Neutrophil (primary cell): ENCODE measurements around the gene CALML4.
A peak's percentile ranks its signal among the peaks of the same experiment; 100 is the strongest.
"Not testable (repeated sequence)": the region's sequence is repeated elsewhere in the genome, so short reads cannot be mapped to it uniquely, and the experiment has no call there.

Experiments used
- H3K27ac ChIP-seq: fragments of 200-600 bp; sonication (generic); 2 replicates; pipeline ENCODE4 v1.5.1; 2016; ENCODE audit warnings: mild to moderate bottlenecking, moderate library complexity
- H3K27me3 ChIP-seq: fragments of 200-600 bp; sonication (generic); 2 replicates; pipeline ENCODE4 v1.6.0; 2016; ENCODE audit warnings: mild to moderate bottlenecking
- H3K36me3 ChIP-seq: fragments of 200-600 bp; sonication (generic); 2 replicates; pipeline ENCODE4 v1.5.1; 2017
- H3K4me1 ChIP-seq, 2 experiments: fragments of 200-600 bp in 1 of 2; sonication (generic) in 1 of 2; 1 replicate in 1 of 2; 2 replicates in 1 of 2; pipeline versions ENCODE4 v1.5.1 to v1.6.1; 2013 to 2016; ENCODE audit warnings: low read depth in 1 of 2, low read length in 1 of 2, mild to moderate bottlenecking in 1 of 2, moderate library complexity in 1 of 2; ENCODE audit not compliant: control insufficient read depth in 1 of 2, insufficient read depth in 1 of 2
- H3K4me3 ChIP-seq, 2 experiments: fragments of 200-600 bp in 1 of 2; sonication (generic) in 1 of 2; 1 replicate in 1 of 2; 2 replicates in 1 of 2; pipeline ENCODE4 v1.5.1; 2013 to 2016; ENCODE audit warnings: low read depth in 1 of 2, low read length in 1 of 2, mild to moderate bottlenecking in 1 of 2, moderate library complexity in 1 of 2
- H3K9me3 ChIP-seq: fragments of 200-600 bp; sonication (generic); 2 replicates; pipeline ENCODE4 v1.5.1; 2016
- TF ChIP-seq, protein P1 (sequence below): fragments of 200-600 bp; sonication (generic); IDR thresholded peaks from 2 replicates; pipeline ENCODE4 v1.5.1; 2016; ENCODE audit warnings: antibody characterized with exemption

Gene CALML4

DNA sequence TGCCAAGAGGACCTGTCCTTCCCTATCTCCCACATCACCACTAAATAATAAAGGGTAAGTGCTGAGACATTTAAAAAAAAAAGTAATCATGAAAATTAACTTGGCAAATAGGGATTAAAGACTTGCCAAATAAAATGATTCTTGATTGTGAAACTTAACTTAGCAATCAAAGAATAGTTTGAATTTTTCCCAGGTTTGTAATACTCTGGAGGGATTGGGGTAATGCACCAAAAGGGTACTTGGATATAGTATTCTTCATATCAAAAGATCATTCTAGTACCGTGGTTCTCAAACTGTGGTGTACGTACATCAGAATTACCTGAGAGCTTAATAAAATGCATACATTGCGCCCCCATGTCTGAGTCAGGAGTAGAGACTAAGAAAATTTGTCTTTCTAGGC is 28.5 kb downstream of the CALML4 start:
- H3K27me3 ChIP-seq = no peaks in the 10 kb centered on the region
- H3K4me1 ChIP-seq = no peaks in the 10 kb centered on the region
- no peak overlapping the region for H3K27ac ChIP-seq
- peaks cover 87% of the 10 kb centered on the region for H3K36me3 ChIP-seq
- TF ChIP-seq, protein P1, sequence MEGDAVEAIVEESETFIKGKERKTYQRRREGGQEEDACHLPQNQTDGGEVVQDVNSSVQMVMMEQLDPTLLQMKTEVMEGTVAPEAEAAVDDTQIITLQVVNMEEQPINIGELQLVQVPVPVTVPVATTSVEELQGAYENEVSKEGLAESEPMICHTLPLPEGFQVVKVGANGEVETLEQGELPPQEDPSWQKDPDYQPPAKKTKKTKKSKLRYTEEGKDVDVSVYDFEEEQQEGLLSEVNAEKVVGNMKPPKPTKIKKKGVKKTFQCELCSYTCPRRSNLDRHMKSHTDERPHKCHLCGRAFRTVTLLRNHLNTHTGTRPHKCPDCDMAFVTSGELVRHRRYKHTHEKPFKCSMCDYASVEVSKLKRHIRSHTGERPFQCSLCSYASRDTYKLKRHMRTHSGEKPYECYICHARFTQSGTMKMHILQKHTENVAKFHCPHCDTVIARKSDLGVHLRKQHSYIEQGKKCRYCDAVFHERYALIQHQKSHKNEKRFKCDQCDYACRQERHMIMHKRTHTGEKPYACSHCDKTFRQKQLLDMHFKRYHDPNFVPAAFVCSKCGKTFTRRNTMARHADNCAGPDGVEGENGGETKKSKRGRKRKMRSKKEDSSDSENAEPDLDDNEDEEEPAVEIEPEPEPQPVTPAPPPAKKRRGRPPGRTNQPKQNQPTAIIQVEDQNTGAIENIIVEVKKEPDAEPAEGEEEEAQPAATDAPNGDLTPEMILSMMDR = no peak
- H3K4me3 ChIP-seq = no peak overlapping the region
- H3K9me3 ChIP-seq = no peaks in the 10 kb centered on the region

DNA sequence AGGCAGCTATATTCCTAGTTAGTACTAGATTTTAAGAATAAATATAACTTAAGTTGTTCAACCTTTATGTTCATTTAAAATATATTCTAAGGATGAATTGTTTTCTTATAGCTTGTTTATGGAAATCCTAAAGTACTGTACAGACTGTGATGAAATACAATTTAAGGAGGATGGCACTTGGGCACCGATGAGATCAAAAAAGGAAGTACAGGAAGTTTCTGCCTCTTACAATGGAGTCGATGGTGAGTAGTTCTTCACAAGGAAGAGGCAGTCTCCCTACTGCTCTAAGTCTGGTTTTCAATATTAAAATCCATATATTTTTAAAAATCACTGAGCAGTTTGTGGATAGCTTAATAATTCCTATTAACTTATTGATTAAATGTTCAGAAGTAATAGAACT is 29.6 kb downstream of the CALML4 start:
- H3K4me1 ChIP-seq = no peaks in the 10 kb centered on the region
- H3K27ac ChIP-seq = peak overlapping the region; percentile 48
- H3K27me3 ChIP-seq = no peaks in the 10 kb centered on the region
- TF ChIP-seq, protein P1 = no peak
- peaks cover 79% of the 10 kb centered on the region for H3K36me3 ChIP-seq
- H3K9me3 ChIP-seq = no peaks in the 10 kb centered on the region
- H3K4me3 ChIP-seq = no peak overlapping the region

- Histone ChIP-seq H3K27ac (no peak overlapping the region), H3K27me3 (no peaks in the 10 kb centered on the region), H3K4me1 (no peaks in the 10 kb centered on the region), H3K9me3 (no peaks in the 10 kb centered on the region), H3K36me3 (peaks cover 83% of the 10 kb centered on the region), H3K4me3 (no peak overlapping the region)
- TF ChIP-seq, protein P1 = no peak
Observed at GRCh38 chr15:68173119-68173518, 32.0 kb downstream of the CALML4 start.

GRCh38 chr15:68172037-68172436 is 33.1 kb downstream of the CALML4 start:
- peaks cover 80% of the 10 kb centered on the region for H3K36me3 ChIP-seq
- not testable (repeated sequence) for H3K9me3 ChIP-seq, H3K4me3 ChIP-seq, H3K27me3 ChIP-seq, H3K4me1 ChIP-seq, H3K27ac ChIP-seq

GRCh38 chr15:68166847-68167246 is 38.3 kb downstream of the CALML4 start:
- Histone ChIP-seq H3K9me3 (no peaks in the 10 kb centered on the region), H3K4me3 (no peak overlapping the region), H3K27ac (no peak overlapping the region), H3K36me3 (peaks cover 74% of the 10 kb centered on the region), H3K4me1 (no peaks in the 10 kb centered on the region), H3K27me3 (no peaks in the 10 kb centered on the region)
- TF ChIP-seq, protein P1 = no peak

- Histone ChIP-seq H3K4me1 (no peaks in the 10 kb centered on the region), H3K27ac (peak overlapping the region; percentile 0), H3K9me3 (no peaks in the 10 kb centered on the region), H3K4me3 (no peak overlapping the region), H3K27me3 (no peaks in the 10 kb centered on the region), H3K36me3 (peaks cover 78% of the 10 kb centered on the region)
- TF ChIP-seq, protein P1 = no peak
Observed at GRCh38 chr15:68163191-68163590, 41.9 kb downstream of the CALML4 start.
